Measurements from ENCODE around the gene PARP14.
A peak's percentile ranks its signal among the peaks of the same experiment; 100 is the strongest.

PARP14 gene

GRCh38 chr3:122770521-122771202, 90.0 kb downstream of the PARP14 start:
- DNase-seq (ENCODE audit: low spot score), result peak; percentile 29

- DNase-seq (ENCODE audit: low spot score), result no peak
Measured at GRCh38 chr3:122772827-122773226, 92.2 kb downstream of the PARP14 start.

- DNase-seq (ENCODE audit: low spot score), result peak; percentile 47
Measured at GRCh38 chr3:122773944-122774509, 93.4 kb downstream of the PARP14 start.

- DNase-seq (ENCODE audit: low spot score), result no peak
Measured at GRCh38 chr3:122774564-122774963, 93.9 kb downstream of the PARP14 start.

- no peak for DNase-seq (ENCODE audit: low spot score)
Measured at GRCh38 chr3:122776675-122777468, 96.2 kb downstream of the PARP14 start.

- DNase-seq (ENCODE audit: low spot score), result no peak
Measured at GRCh38 chr3:122777563-122777962, 96.9 kb downstream of the PARP14 start.

All from pons (tissue), 1 donor.